OCI-LY1 (cell line): Measurements from ENCODE around the gene PCGF3.

Experiments
- H2AFZ ChIP-seq: fragments of 200-600 bp; sonication (generic), shearing (Covaris generic); 2 replicates; pipeline ENCODE4 v1.6.0; 2014; ENCODE audit warnings: antibody characterized with exemption, mild to moderate bottlenecking, low read length
- H3F3A ChIP-seq: fragments of 200-600 bp; sonication (generic), shearing (Covaris generic); 2 replicates; pipeline ENCODE4 v1.6.0; 2014; ENCODE audit warnings: mild to moderate bottlenecking, antibody characterized with exemption, low read length, moderate library complexity; ENCODE audit not compliant: insufficient read depth
- H3K27ac ChIP-seq: fragments of 200-600 bp; sonication (generic); 2 replicates; pipeline ENCODE4 v1.5.1; 2014; ENCODE audit warnings: low read length, mixed run types, mild to moderate bottlenecking, low read depth; ENCODE audit not compliant: poor library complexity, severe bottlenecking
- H3K27me3 ChIP-seq: fragments of 200-600 bp; sonication (generic); 2 replicates; pipeline ENCODE4 v1.6.0; 2014; ENCODE audit warnings: antibody characterized with exemption, mild to moderate bottlenecking, low read length, moderate library complexity; ENCODE audit not compliant: insufficient read depth
- H3K36me3 ChIP-seq: fragments of 200-600 bp; sonication (generic); 2 replicates; pipeline ENCODE4 v1.6.1; 2014; ENCODE audit warnings: mild to moderate bottlenecking, antibody characterized with exemption, low read length, moderate library complexity, mixed read lengths; ENCODE audit not compliant: insufficient read depth
- H3K4me1 ChIP-seq: fragments of 200-600 bp; sonication (generic); 2 replicates; pipeline ENCODE4 v1.5.1; 2014; ENCODE audit warnings: mild to moderate bottlenecking, low read length, moderate library complexity; ENCODE audit not compliant: insufficient read depth, severe bottlenecking
- H3K4me2 ChIP-seq: fragments of 200-600 bp; sonication (generic), shearing (Covaris generic); 2 replicates; pipeline ENCODE4 v1.6.1; 2014; ENCODE audit warnings: low read length
- H3K4me3 ChIP-seq: fragments of 200-600 bp; sonication (generic); 2 replicates; pipeline ENCODE4 v1.5.1; 2014; ENCODE audit warnings: low read length, low read depth, mild to moderate bottlenecking, mixed read lengths; ENCODE audit not compliant: poor library complexity, severe bottlenecking
- H3K79me2 ChIP-seq: fragments of 200-600 bp; shearing (Covaris generic); 2 replicates; pipeline ENCODE4 v1.6.1; 2016; ENCODE audit warnings: mixed run types, low read length, mixed read lengths; ENCODE audit not compliant: insufficient read depth
- H3K9ac ChIP-seq: fragments of 200-600 bp; sonication (generic), shearing (Covaris generic); 2 replicates; pipeline ENCODE4 v1.6.1; 2014; ENCODE audit warnings: mild to moderate bottlenecking, low read length, mixed read lengths
- H3K9me2 ChIP-seq: fragments of 200-600 bp; sonication (generic), shearing (Covaris generic); 2 replicates; pipeline ENCODE4 v1.6.1; 2014; ENCODE audit warnings: low read depth, mild to moderate bottlenecking, low read length, mixed read lengths
- H3K9me3 ChIP-seq: fragments of 200-600 bp; shearing (Covaris generic); 2 replicates; pipeline ENCODE4 v1.6.1; 2014; ENCODE audit warnings: low read length, mixed read lengths
- H4K20me1 ChIP-seq: fragments of 200-600 bp; sonication (generic), shearing (Covaris generic); 2 replicates; pipeline ENCODE4 v1.6.0; 2016; ENCODE audit warnings: mild to moderate bottlenecking, low read length; ENCODE audit not compliant: insufficient read depth
- EZH2 ChIP-seq: fragments of 200-600 bp; sonication (generic), shearing (Covaris generic); IDR thresholded peaks from 2 replicates; pipeline ENCODE4 v1.8.0; 2017; ENCODE audit warnings: borderline replicate concordance, mixed run types, mild to moderate bottlenecking, antibody characterized with exemption, low read length, moderate library complexity, mixed read lengths
- TF ChIP-seq, protein P1 (sequence below): fragments of 200-600 bp; sonication (generic), shearing (Covaris generic); IDR thresholded peaks from 2 replicates; pipeline ENCODE4 v1.5.1; 2017; ENCODE audit warnings: mild to moderate bottlenecking, antibody characterized with exemption, low read length, moderate library complexity, mixed read lengths

PCGF3 gene

DNA sequence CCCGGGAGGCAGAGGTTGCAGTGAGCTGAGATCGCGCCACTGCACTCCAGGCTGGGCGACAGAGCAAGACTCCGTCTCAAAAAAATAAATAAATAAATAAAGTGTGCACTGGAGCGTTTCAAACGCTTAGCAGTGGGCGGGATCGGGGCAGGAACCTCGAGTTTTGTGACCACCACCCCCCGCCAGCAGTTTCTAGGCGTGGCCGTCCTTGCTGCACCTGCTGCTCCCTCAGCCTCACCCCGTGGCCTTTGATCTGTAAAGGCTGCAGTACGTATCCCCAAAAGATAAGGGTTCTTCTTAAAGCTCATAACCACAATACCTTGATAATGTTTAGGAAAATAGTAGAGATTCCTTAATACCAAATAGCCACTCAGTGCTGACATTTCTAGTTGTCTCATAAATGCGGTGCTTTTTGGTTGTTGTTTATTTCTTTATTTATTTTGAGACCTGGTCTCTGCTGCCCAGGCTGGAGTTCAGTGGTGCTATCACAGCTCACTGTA, 33.2 kb downstream of the PCGF3 start:
- H4K20me1 ChIP-seq = no peaks in the 10 kb centered on the region
- no peaks in the 10 kb centered on the region for H3K9me2 ChIP-seq
- no peaks in the 10 kb centered on the region for H3K79me2 ChIP-seq
- H3K27ac ChIP-seq = no peak overlapping the region
- H3K4me2 ChIP-seq = no peak overlapping the region
- no peaks in the 10 kb centered on the region for H3F3A ChIP-seq
- no peak overlapping the region for H2AFZ ChIP-seq
- H3K36me3 ChIP-seq = peaks cover 28% of the 10 kb centered on the region
- H3K4me1 ChIP-seq = no peaks in the 10 kb centered on the region
- TF ChIP-seq, protein P1, sequence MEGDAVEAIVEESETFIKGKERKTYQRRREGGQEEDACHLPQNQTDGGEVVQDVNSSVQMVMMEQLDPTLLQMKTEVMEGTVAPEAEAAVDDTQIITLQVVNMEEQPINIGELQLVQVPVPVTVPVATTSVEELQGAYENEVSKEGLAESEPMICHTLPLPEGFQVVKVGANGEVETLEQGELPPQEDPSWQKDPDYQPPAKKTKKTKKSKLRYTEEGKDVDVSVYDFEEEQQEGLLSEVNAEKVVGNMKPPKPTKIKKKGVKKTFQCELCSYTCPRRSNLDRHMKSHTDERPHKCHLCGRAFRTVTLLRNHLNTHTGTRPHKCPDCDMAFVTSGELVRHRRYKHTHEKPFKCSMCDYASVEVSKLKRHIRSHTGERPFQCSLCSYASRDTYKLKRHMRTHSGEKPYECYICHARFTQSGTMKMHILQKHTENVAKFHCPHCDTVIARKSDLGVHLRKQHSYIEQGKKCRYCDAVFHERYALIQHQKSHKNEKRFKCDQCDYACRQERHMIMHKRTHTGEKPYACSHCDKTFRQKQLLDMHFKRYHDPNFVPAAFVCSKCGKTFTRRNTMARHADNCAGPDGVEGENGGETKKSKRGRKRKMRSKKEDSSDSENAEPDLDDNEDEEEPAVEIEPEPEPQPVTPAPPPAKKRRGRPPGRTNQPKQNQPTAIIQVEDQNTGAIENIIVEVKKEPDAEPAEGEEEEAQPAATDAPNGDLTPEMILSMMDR = no peak
- no peak for TF ChIP-seq EZH2
- H3K4me3 ChIP-seq = no peak overlapping the region
- no peak overlapping the region for H3K9ac ChIP-seq
- H3K27me3 ChIP-seq = no peaks in the 10 kb centered on the region
- H3K9me3 ChIP-seq = no peaks in the 10 kb centered on the region

- no peaks in the 10 kb centered on the region for H4K20me1 ChIP-seq
- no peaks in the 10 kb centered on the region for H3K9me2 ChIP-seq
- no peak overlapping the region for H3K4me3 ChIP-seq
- no peaks in the 10 kb centered on the region for H3K79me2 ChIP-seq
- no peak for TF ChIP-seq EZH2
- TF ChIP-seq, protein P1 = no peak
- H3K4me2 ChIP-seq = no peak overlapping the region
- H3K27me3 ChIP-seq = no peaks in the 10 kb centered on the region
- H2AFZ ChIP-seq = no peak overlapping the region
- no peak overlapping the region for H3K9ac ChIP-seq
- no peaks in the 10 kb centered on the region for H3F3A ChIP-seq
- H3K9me3 ChIP-seq = no peaks in the 10 kb centered on the region
- H3K36me3 ChIP-seq = peaks cover 21% of the 10 kb centered on the region
- no peaks in the 10 kb centered on the region for H3K4me1 ChIP-seq
- H3K27ac ChIP-seq = no peak overlapping the region
These were observed 33.9 kb downstream of the PCGF3 start for GRCh38 chr4:739569-739968.

GRCh38 chr4:740011-740410, 34.4 kb downstream of the PCGF3 start:
- no peaks in the 10 kb centered on the region for H3K9me2 ChIP-seq
- H3K4me1 ChIP-seq = no peaks in the 10 kb centered on the region
- no peaks in the 10 kb centered on the region for H3K27me3 ChIP-seq
- H3K9me3 ChIP-seq = no peaks in the 10 kb centered on the region
- no peak overlapping the region for H2AFZ ChIP-seq
- H3K36me3 ChIP-seq = peaks cover 17% of the 10 kb centered on the region
- no peaks in the 10 kb centered on the region for H4K20me1 ChIP-seq
- no peaks in the 10 kb centered on the region for H3K79me2 ChIP-seq
- H3K9ac ChIP-seq = no peak overlapping the region
- H3F3A ChIP-seq = no peaks in the 10 kb centered on the region
- H3K4me2 ChIP-seq = no peak overlapping the region
- TF ChIP-seq, protein P1 = no peak
- no peak for TF ChIP-seq EZH2
- no peak overlapping the region for H3K4me3 ChIP-seq
- no peak overlapping the region for H3K27ac ChIP-seq
